Body of pancreas (tissue), 4 donors: ENCODE measurements around the gene ATP5MC2. TPM values are rescaled to one million over a fixed set of nuclear protein-coding genes. Genes with fewer than 3 reads are reported as not detected.

Source experiments
- ATAC-seq: fragments of 150-250 bp; one replicate; pipeline ENCODE4 v1.9.1; 2016
- DNase-seq, 4 donors: peaks; one replicate each; pipeline ENCODE4 v3.0.0-alpha.2; 2019
- H3K27ac ChIP-seq, 4 donors: fragments of 200-600 bp; sonication (generic); 1 replicate in 3 of 4; 2 replicates in 1 of 4; pipeline versions ENCODE4 v1.5.1 to v1.6.1; 2016 to 2019; ENCODE audit warnings: mild to moderate bottlenecking in 1 of 4, mixed read lengths in 1 of 4, moderate library complexity in 1 of 4
- H3K27me3 ChIP-seq, 2 donors: fragments of 200-600 bp; sonication (generic); one replicate each; pipeline ENCODE4 v1.6.0; 2016; ENCODE audit warnings: mild to moderate bottlenecking in 1 of 2
- H3K36me3 ChIP-seq, 2 donors: fragments of 200-600 bp; sonication (generic); replicated peaks in 1 of 2; 2 replicates each; pipeline ENCODE4 v1.5.1; 2016; ENCODE audit warnings: low read depth in 2 of 2; ENCODE audit not compliant: insufficient read depth in 1 of 2
- H3K4me1 ChIP-seq: fragments of 200-600 bp; sonication (generic); one replicate; pipeline ENCODE4 v1.6.0; 2016
- H3K4me3 ChIP-seq, 2 donors: fragments of 200-600 bp; sonication (generic); 1 replicate in 1 of 2; 2 replicates in 1 of 2; pipeline ENCODE4 v1.5.1; 2016 to 2019
- H3K9me3 ChIP-seq, 3 donors: fragments of 200-600 bp; sonication (generic); 1 replicate in 2 of 3; 2 replicates in 1 of 3; pipeline ENCODE4 v1.5.1; 2016
- POLR2A ChIP-seq, 3 donors: fragments of 450-650 bp; IDR thresholded peaks; one replicate each; pipeline ENCODE4 v1.6.1; 2016; ENCODE audit warnings: antibody characterized with exemption in 3 of 3, mild to moderate bottlenecking in 2 of 3
- WGBS, 2 donors: methylation state at CpG; one replicate each; pipeline ENCODE4 v1.1.5; 2017; 5-methylcytosine and 5-hydroxymethylcytosine counted together
- intact Hi-C: fragments of 100-400 bp; cut with DNase I; formaldehyde crosslinking; loops from one replicate; pipeline ENCODE4 v1.15.1; 2023
- total RNA-seq, 2 donors: library from RNA; depleted of rRNA; stranded (reverse); fragments of >200 nt; gene quantifications; one replicate each; pipeline ENCODE4 v1.1.0, GENCODE V29; 2016
- TF ChIP-seq, protein P1 (sequence below), 7 experiments: fragments of 450-650 bp in 4 of 7; fragments of 200-600 bp in 3 of 7; sonication (generic) in 3 of 7; IDR thresholded peaks; one replicate each; pipeline ENCODE4 v1.5.1; 2016 to 2019; ENCODE audit warnings: antibody characterized with exemption in 7 of 7

ATP5MC2 gene
- total RNA-seq, 2 donors from 2014 or later: 94.3 to 143 TPM

DNA sequence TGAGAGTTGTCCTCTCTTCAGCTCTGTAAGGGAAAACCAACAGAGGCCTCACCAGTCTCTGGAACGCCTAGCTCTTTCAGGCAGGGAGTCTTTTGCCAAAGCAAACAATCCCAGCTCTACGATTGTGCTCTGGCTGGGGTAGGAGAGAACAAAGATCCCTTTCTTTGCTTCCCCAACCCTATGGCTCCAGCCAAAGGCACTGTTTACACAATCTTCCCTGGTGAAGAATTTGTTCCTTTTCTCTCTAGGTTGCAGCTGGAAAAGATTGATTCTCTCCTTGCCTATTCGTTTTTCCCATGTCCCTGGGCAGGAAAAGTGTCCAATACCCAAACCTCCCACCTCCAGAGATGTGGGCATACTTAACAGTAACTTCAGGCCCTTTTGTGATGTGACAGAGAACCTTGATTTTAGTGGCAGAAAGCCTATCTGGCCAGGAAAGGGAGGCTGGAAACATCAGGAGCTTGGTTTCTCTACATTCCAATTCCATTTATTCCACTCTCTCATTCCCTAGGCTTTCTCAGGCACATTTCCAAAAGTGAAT, 16.8 kb downstream of the ATP5MC2 start:
- intact Hi-C loops: no loop called here
- no peak overlapping the region for H3K4me3 ChIP-seq
- ATAC-seq: peak; percentile 96

DNA sequence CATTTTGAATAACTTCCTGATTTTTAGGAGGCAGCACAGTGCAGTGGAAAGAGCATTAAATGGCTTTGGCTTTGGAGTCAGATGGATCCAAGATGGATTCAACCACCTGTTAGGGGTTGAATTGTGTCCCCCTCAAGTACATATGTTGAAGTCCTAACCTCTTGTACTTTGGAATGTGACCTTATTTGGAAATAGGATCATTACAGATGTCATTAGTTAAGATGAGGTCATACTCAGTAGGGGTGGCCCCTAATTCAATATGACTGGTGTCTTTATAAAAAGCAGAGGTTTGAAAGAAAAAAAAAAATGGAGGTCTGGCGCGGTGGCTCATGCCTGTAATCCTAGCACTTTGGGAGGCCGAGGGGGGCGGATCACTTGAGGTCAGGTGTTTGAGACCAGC, 18.8 kb downstream of the ATP5MC2 start:
- TF ChIP-seq, protein P1, sequence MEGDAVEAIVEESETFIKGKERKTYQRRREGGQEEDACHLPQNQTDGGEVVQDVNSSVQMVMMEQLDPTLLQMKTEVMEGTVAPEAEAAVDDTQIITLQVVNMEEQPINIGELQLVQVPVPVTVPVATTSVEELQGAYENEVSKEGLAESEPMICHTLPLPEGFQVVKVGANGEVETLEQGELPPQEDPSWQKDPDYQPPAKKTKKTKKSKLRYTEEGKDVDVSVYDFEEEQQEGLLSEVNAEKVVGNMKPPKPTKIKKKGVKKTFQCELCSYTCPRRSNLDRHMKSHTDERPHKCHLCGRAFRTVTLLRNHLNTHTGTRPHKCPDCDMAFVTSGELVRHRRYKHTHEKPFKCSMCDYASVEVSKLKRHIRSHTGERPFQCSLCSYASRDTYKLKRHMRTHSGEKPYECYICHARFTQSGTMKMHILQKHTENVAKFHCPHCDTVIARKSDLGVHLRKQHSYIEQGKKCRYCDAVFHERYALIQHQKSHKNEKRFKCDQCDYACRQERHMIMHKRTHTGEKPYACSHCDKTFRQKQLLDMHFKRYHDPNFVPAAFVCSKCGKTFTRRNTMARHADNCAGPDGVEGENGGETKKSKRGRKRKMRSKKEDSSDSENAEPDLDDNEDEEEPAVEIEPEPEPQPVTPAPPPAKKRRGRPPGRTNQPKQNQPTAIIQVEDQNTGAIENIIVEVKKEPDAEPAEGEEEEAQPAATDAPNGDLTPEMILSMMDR (IDR thresholded peaks at IDR 0.05): no peak
- TF ChIP-seq POLR2A (IDR thresholded peaks at IDR 0.05): no peak
- DNase-seq (no peak), ATAC-seq (no peak)
- WGBS, 2 donors: 94 to 95% methylated on average over 4 of the region's 4 CpGs
- no peaks in the 10 kb centered on the region for H3K9me3 ChIP-seq
- H3K36me3 ChIP-seq: no peaks in the 10 kb centered on the region
- no peaks in the 10 kb centered on the region for H3K27me3 ChIP-seq
- H3K27ac ChIP-seq: peak overlapping the region in 3 of 4 donors; percentile 79 to 95 (median 91)
- H3K4me3 ChIP-seq: no peak overlapping the region
- intact Hi-C loops: no loop called here
- H3K4me1 ChIP-seq: peaks cover 54% of the 10 kb centered on the region

More for the DNA sequence above, 16.8 kb downstream of the ATP5MC2 start:
- no peaks in the 10 kb centered on the region for H3K9me3 ChIP-seq
- peaks cover 54% of the 10 kb centered on the region for H3K4me1 ChIP-seq
- H3K36me3 ChIP-seq: no peaks in the 10 kb centered on the region
- H3K27me3 ChIP-seq: no peaks in the 10 kb centered on the region
- TF ChIP-seq POLR2A (IDR thresholded peaks at IDR 0.05): peak in 2 of 3 donors; percentile 37 to 46
- TF ChIP-seq, protein P1 (IDR thresholded peaks at IDR 0.05): no peak
- peak; percentile 78 to 91 (median 82) for DNase-seq
- peak overlapping the region; percentile 25 to 95 (median 85) for H3K27ac ChIP-seq
- 15 to 19% methylated on average over 3 of the region's 3 CpGs for WGBS, 2 donors

DNA sequence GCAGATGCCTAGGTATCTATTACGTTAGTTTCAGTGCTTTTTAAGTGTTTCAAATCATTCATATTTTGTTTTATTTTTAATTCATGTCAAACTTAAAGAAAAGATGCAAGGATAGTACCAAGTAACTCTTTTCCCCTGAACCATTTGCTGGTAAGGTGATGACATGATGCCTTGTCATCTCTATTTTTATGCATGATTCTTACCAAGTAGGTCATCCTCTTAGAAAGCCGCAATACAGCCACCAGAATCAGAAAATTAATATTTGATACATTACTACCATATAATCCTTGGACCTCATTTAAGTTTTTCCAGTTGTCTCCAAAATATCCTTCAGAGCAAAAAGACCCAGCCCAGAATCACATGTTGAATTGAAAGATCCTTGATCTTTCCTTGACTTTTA, 22.3 kb downstream of the ATP5MC2 start:
- Histone ChIP-seq H3K4me3 (no peak overlapping the region), H3K9me3 (no peaks in the 10 kb centered on the region), H3K27me3 (no peaks in the 10 kb centered on the region), H3K27ac (no peak overlapping the region), H3K4me1 (peaks cover 37% of the 10 kb centered on the region), H3K36me3 (no peaks in the 10 kb centered on the region)
- no peak for TF ChIP-seq POLR2A (IDR thresholded peaks at IDR 0.05)
- TF ChIP-seq, protein P1 (IDR thresholded peaks at IDR 0.05): no peak
- no peak for ATAC-seq
- intact Hi-C loops: no loop called here
- no peak for DNase-seq
- 94 to 97% methylated on average over 2 of the region's 2 CpGs for WGBS, 2 donors

DNA sequence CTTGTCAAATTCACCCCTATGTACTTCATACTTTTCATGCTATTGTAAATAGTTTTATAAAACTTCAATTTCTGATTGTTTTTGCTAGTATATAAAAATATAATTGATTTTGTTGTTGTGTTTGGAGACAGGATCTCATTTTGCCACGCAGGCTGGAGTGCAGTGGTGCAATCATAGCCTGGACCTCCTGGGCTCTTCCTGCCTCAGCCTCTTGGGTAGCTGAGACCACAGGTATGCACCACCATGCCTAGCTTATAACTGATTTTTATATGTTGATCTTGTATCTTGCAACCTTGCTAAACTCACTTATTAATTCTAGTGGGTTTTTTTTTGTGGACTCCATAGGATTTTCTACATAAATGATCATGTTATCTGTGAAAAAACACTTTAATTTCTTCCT, 23.5 kb downstream of the ATP5MC2 start:
- whole genome bisulfite sequencing, 2 donors: 50 to 63% methylated on average over 1 of the region's 1 CpG

More for the DNA sequence above, 23.5 kb downstream of the ATP5MC2 start:
- H3K4me3 ChIP-seq: no peak overlapping the region
- no peaks in the 10 kb centered on the region for H3K9me3 ChIP-seq
- TF ChIP-seq, protein P1 (IDR thresholded peaks at IDR 0.05): no peak
- no peak for TF ChIP-seq POLR2A (IDR thresholded peaks at IDR 0.05)
- DNase-seq: no peak
- H3K27me3 ChIP-seq: no peaks in the 10 kb centered on the region
- H3K36me3 ChIP-seq: no peaks in the 10 kb centered on the region
- no peak for ATAC-seq
- H3K27ac ChIP-seq: no peak overlapping the region
- H3K4me1 ChIP-seq: peaks cover 26% of the 10 kb centered on the region
- intact Hi-C loops: no loop called here
